ENCODE measurements around the gene THADA. TPM values are rescaled to one million over a fixed set of nuclear protein-coding genes. Genes with fewer than 3 reads are reported as not detected.

The THADA gene
- total RNA-seq, 2 donors from 2014 or later = 23.7 to 69.5 TPM

DNA sequence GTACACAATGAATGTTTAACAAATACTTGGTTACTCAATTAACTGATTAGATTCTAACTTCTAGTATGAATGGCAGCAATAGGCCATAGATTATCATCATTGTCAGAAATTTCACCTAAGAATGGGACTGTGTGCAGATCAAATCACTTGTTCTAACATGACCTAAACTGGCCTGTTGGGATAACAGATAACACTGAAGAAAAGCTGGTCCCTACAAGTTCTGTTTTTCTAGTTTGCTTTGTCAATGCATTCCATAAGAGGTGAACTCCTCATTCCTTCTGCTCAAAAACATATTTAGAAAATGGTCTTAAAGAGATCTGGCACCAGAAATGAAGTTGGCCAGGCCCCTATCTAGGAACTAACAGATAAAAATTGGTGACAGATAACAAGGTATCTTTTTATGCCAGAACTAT lies 175.4 kb downstream of the THADA start:
- H3K27ac Mint-ChIP-seq = no peak overlapping the region

DNA sequence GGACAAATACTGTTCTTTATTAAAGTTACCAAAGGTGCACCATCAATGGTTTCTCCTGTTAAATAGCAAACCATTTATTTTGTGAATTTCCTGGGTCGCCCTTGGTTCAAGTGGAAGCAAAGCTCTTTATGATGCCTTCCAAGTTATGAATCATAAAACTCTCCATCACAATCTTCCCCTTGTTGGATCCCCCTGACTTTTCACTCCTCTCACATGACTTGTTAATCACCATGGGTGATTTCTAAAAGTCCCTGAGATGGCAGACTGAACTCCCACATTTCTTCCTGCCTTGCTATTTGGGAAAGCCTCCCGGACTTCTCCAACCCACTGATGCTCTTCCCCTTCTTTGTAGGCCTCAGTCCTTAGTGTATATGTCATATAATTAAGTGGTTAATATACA lies 176.0 kb downstream of the THADA start:
- H3K27ac Mint-ChIP-seq = no peak overlapping the region
- peaks cover 5% of the 10 kb centered on the region for H3K36me3 Mint-ChIP-seq
- H3K4me1 Mint-ChIP-seq (ENCODE audit: low read depth in 2 of 2) = peaks cover 8 to 18% of the 10 kb centered on the region in 2 donors
- no peak for DNase-seq (ENCODE audit: low spot score)
- no peaks in the 10 kb centered on the region for H3K9me3 Mint-ChIP-seq
- no peaks in the 10 kb centered on the region for H3K27me3 Mint-ChIP-seq
- no peak for ATAC-seq
- no peak overlapping the region for H3K4me3 Mint-ChIP-seq

More for the DNA sequence above, 175.4 kb downstream of the THADA start:
- DNase-seq (ENCODE audit: low spot score) (no peak), ATAC-seq (no peak)
- Mint-ChIP-seq H3K9me3 (no peaks in the 10 kb centered on the region), H3K36me3 (peaks cover 5% of the 10 kb centered on the region), H3K27me3 (no peaks in the 10 kb centered on the region), H3K4me3 (no peak overlapping the region), H3K4me1 (ENCODE audit: low read depth in 2 of 2) (peaks cover 13 to 23% of the 10 kb centered on the region in 2 donors)

DNA sequence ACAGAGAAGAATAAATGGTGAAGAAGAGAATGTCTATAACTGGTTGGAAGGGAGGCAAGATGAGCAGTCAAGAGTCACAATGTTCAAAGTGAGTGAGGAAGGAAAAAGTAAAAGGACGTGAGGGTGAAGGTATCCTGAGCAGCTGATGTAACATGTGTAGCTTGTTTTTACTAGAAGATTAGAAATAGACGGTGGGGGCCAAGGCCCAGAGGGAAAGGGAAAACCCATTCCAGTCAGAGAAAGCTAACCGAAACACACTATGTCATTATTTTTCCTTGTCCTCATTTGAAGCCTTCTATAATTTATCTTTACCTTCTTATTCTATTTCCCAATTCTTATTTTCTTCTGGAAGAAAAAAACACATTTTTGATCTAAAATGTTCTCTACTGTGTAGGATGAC lies 176.6 kb downstream of the THADA start:
- ATAC-seq = no peak

DNA sequence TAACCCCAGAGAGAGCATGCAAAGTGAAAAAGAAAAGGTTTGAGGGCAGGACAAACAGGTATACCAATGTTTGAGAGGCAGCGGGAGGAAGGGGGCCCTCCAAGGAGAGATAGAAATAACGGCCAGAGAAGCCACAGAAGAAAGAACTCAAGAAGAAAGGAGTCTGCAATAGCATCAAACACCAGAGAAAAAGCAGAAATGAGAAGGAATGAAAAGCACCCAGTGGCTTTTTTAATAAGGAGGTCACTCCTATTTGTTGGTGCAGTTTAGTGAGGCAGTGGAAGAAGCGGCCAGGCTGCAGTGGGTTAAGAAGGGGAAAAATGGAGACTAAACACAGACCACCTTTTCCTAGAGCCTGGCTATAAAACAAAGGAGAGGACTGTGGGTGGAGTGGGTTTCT lies 177.2 kb downstream of the THADA start:
- DNase-seq (ENCODE audit: low spot score) (no peak), ATAC-seq (no peak)
- no peak overlapping the region for H3K4me3 Mint-ChIP-seq
- peaks cover 0 to 6% of the 10 kb centered on the region in 2 donors for H3K4me1 Mint-ChIP-seq (ENCODE audit: low read depth in 2 of 2)
- H3K36me3 Mint-ChIP-seq = peaks cover 5% of the 10 kb centered on the region
- H3K27me3 Mint-ChIP-seq = no peaks in the 10 kb centered on the region
- no peak overlapping the region for H3K27ac Mint-ChIP-seq
- H3K9me3 Mint-ChIP-seq = no peaks in the 10 kb centered on the region

More for the DNA sequence above, 176.6 kb downstream of the THADA start:
- peaks cover 2 to 12% of the 10 kb centered on the region in 2 donors for H3K4me1 Mint-ChIP-seq (ENCODE audit: low read depth in 2 of 2)
- H3K27ac Mint-ChIP-seq = no peak overlapping the region
- no peak for DNase-seq (ENCODE audit: low spot score)
- no peaks in the 10 kb centered on the region for H3K27me3 Mint-ChIP-seq
- H3K4me3 Mint-ChIP-seq = no peak overlapping the region
- H3K9me3 Mint-ChIP-seq = no peaks in the 10 kb centered on the region
- H3K36me3 Mint-ChIP-seq = peaks cover 5% of the 10 kb centered on the region

DNA sequence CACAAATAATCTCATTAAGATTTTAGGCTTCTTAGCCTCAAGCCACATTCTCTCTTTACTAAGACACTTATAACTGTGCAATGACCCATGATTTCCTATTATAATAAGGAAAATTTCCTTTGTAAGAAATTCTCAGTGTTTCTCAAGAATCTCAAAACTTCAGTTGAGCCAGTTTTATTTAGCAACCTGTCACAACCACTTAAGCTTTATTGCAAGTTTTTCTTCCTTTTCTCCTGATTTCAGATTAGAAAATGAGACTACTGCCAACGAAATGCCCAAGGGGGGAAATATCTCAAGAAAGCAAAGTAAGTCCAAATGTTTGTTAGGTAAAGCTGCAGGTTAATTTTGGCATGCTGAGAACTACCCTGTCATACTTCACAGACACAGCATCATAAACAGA lies 178.5 kb downstream of the THADA start:
- Mint-ChIP-seq H3K27me3 (no peaks in the 10 kb centered on the region), H3K36me3 (peaks cover 5% of the 10 kb centered on the region), H3K27ac (no peak overlapping the region), H3K4me1 (ENCODE audit: low read depth in 2 of 2) (peaks cover 0 to 4% of the 10 kb centered on the region in 2 donors), H3K4me3 (no peak overlapping the region), H3K9me3 (no peaks in the 10 kb centered on the region)
- no peak for DNase-seq (ENCODE audit: low spot score)
- no peak for ATAC-seq

DNA sequence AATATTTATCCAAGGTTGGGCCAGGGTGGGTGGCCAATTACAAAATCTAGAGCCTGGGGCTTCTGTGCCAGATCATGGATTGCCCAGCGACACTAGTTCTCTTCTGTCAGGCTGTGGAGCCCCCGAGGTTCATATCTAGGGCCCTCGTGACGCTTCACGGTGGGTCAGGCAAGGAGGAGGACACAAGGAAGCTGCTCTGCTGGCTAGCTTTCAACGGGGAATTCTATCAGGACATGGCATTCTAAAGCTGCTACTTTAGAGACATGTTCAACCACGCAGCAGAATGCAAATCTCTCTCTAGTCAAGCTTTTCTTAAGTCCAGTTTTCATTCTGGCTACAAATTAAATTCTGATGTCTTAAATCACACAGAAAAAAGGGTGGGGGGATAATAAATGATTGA lies 180.2 kb downstream of the THADA start:
- no peak overlapping the region for H3K4me3 Mint-ChIP-seq
- no peaks in the 10 kb centered on the region for H3K27me3 Mint-ChIP-seq
- DNase-seq (ENCODE audit: low spot score) (no peak), ATAC-seq (no peak)
- H3K27ac Mint-ChIP-seq = no peak overlapping the region
- no peaks in the 10 kb centered on the region for H3K9me3 Mint-ChIP-seq
- peaks cover 0 to 4% of the 10 kb centered on the region in 2 donors for H3K4me1 Mint-ChIP-seq (ENCODE audit: low read depth in 2 of 2)
- H3K36me3 Mint-ChIP-seq = peaks cover 5% of the 10 kb centered on the region

DNA sequence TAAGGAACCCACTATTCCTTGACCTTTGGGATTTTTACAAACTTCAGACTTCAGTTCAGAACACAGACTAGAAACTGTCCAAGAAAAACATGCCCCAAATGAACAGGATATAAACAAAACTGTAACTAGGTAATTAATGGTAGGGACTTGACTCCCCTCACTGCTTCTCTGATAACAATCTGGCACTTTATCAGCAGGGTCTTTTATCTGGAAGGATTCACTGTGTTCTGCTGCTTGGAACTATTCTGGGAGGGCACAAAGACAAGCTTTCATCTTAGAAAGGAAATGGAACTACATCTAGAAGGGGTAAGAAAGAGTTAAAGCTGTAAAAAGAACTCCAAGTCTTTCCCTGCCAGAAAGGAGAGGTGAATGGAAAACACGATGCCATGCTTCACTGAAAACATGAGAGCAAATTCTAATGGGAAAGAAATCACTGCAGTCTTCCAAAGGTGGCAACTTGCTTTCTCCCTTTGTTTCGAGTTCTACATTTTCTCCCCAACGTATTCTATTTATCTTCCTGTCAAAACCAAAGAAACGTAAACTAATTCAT lies 181.2 kb downstream of the THADA start:
- H3K27me3 Mint-ChIP-seq = no peaks in the 10 kb centered on the region
- H3K9me3 Mint-ChIP-seq = no peaks in the 10 kb centered on the region
- H3K27ac Mint-ChIP-seq = no peak overlapping the region

DNA sequence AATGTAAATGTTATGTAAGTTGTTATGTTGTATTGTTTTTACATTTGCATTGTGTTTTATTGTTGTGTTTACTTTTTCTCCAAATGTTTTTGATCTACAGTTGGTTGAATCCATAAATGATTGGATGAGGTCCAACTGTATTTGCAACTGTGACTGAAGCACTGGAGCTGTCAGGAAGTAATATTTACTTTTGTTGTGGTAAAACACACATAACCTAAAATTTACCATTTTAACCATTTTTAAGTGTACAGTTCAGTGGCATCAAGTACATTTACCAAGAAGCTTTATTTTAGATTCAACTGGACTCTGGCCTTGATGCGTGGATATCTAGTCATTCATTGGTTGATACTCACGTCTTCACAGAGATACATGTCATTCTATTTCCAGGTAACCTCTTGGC lies 181.8 kb downstream of the THADA start:
- H3K27ac Mint-ChIP-seq = no peak overlapping the region
- DNase-seq (ENCODE audit: low spot score) (no peak), ATAC-seq (no peak)
- no peak overlapping the region for H3K4me3 Mint-ChIP-seq
- H3K27me3 Mint-ChIP-seq = no peaks in the 10 kb centered on the region
- H3K36me3 Mint-ChIP-seq = no peaks in the 10 kb centered on the region
- no peaks in the 10 kb centered on the region for H3K9me3 Mint-ChIP-seq
- peaks cover 0 to under 1% of the 10 kb centered on the region in 2 donors for H3K4me1 Mint-ChIP-seq (ENCODE audit: low read depth in 2 of 2)

More for the DNA sequence above, 181.2 kb downstream of the THADA start:
- no peaks in the 10 kb centered on the region for H3K36me3 Mint-ChIP-seq
- no peak for ATAC-seq
- no peaks in the 10 kb centered on the region for H3K4me1 Mint-ChIP-seq (ENCODE audit: low read depth in 2 of 2)
- H3K4me3 Mint-ChIP-seq = no peak overlapping the region
- DNase-seq (ENCODE audit: low spot score) = no peak

DNA sequence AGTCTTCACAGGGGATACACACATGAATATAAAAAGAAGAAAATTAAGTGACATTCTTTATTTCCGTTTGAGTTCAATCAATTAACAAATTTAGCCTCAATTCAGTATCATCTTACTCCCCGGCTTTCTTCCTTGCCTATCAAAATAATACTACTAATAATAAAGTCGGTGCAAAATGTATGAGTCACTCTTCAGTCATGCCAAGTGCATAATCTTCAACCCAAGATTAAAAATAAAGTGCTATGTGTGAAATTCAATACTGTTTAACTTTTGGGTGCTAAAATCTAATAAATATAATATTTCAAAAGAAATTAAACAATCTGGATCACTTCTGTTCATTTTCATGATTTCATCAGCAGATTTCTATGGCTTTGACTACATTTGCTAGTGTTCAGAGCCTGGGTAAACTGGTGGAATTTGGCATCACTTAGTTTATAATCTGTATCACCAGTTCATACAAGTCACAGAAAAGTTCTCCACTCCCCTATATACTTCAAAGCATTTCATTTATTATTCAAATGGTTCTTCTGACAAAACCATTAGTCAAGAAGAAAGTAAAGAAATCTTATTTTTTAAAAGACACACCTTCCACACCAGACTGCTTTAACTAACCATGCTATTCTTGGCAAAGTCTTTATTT lies 183.6 kb downstream of the THADA start:
- DNase-seq (ENCODE audit: low spot score) (no peak), ATAC-seq (no peak)
- no peak overlapping the region for H3K27ac Mint-ChIP-seq
- H3K27me3 Mint-ChIP-seq = no peaks in the 10 kb centered on the region
- H3K4me1 Mint-ChIP-seq (ENCODE audit: low read depth in 2 of 2) = peaks cover 5 to 8% of the 10 kb centered on the region in 2 donors
- no peaks in the 10 kb centered on the region for H3K9me3 Mint-ChIP-seq
- H3K36me3 Mint-ChIP-seq = no peaks in the 10 kb centered on the region
- no peak overlapping the region for H3K4me3 Mint-ChIP-seq

DNA sequence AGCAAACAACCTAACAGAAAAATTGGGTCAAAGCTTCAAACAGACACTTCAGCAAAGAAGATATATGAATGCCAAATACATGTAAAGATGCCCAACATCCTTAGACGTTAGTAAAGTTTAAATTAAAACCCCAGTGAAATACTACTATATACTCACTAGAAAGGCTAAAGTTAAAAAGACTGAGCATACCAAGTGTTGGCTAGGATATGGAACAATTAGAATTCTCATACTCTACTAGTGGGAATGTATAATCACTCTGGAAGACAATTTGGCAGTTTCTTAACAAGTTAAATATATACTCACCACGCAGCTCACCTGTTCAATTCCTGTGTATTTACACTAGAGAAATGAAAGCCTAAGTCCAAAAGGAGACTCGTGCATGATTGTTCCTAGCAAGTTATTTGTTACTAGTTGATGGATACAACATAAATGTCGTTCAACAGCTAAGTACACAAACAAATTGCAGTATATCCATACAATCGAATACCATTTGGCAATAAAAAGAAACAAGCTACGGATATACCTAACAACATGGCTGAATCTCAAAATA lies 185.7 kb downstream of the THADA start:
- Mint-ChIP-seq H3K36me3 (no peaks in the 10 kb centered on the region), H3K9me3 (no peaks in the 10 kb centered on the region), H3K4me3 (no peak overlapping the region), H3K27ac (no peak overlapping the region), H3K27me3 (no peaks in the 10 kb centered on the region), H3K4me1 (ENCODE audit: low read depth in 2 of 2) (peaks cover 5 to 8% of the 10 kb centered on the region in 2 donors)
- ATAC-seq (no peak), DNase-seq (ENCODE audit: low spot score) (no peak)

DNA sequence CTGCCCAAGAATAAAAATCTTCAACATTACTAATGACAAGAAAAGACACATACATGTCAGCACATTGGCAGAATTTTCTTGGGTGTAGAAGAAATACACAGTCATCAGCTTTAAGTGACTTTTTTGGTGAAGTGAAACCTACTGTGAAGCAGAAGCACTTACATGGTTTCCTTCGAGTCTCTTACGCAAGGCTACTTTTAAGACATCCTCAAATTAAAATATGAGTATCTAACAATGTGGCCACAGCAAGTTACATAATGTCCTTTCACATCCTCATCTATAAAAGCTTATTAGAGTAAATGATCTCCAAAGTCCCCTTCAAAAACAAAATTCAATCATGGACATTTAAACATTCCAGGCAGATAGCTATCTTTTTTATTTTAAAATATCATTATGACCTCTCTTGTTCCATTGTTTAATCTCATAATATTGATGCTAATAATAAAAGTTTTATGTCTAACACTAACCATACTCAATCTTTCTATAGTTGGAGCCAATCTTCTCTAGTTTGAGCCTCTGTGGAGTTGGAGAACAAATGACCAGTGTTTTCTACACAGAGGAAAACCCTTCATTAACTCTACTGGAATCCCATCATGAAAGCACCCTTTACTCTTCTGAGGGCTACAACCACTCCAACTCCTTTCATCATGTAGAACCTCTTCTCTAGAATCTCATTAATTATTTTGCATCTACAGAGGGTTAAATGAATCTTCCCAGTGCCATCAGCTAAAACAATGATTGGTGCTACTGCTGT lies 187.3 kb downstream of the THADA start:
- ATAC-seq (no peak), DNase-seq (ENCODE audit: low spot score) (no peak)
- Mint-ChIP-seq H3K27ac (peak overlapping the region in 1 of 2 donors; percentile 5), H3K27me3 (no peaks in the 10 kb centered on the region), H3K4me3 (no peak overlapping the region), H3K36me3 (no peaks in the 10 kb centered on the region), H3K9me3 (no peaks in the 10 kb centered on the region), H3K4me1 (ENCODE audit: low read depth in 2 of 2) (peaks cover 5 to 12% of the 10 kb centered on the region in 2 donors)

DNA sequence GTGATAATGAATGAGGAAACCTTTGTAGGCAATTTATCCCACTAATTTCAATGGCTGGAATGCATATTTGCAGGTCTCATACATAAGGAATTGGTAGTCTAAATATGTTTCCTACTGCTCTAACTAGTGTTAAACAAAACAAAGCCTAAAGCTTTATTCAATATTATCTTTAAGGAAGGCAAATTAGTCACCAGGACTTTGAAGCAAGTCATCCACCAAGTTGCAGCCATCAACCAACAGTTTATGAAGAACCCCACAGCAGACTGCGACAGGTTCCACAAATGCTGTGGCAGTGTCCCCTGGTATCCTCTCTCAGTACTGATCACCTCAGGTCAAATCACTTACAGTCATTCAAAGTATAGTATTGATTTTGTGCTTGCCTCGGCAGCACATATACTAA lies 187.9 kb downstream of the THADA start:
- Mint-ChIP-seq H3K4me3 (no peak overlapping the region), H3K9me3 (no peaks in the 10 kb centered on the region), H3K36me3 (no peaks in the 10 kb centered on the region), H3K27me3 (no peaks in the 10 kb centered on the region), H3K27ac (no peak overlapping the region), H3K4me1 (ENCODE audit: low read depth in 2 of 2) (peaks cover 5 to 12% of the 10 kb centered on the region in 2 donors)
- ATAC-seq = no peak
- DNase-seq (ENCODE audit: low spot score) = no peak

DNA sequence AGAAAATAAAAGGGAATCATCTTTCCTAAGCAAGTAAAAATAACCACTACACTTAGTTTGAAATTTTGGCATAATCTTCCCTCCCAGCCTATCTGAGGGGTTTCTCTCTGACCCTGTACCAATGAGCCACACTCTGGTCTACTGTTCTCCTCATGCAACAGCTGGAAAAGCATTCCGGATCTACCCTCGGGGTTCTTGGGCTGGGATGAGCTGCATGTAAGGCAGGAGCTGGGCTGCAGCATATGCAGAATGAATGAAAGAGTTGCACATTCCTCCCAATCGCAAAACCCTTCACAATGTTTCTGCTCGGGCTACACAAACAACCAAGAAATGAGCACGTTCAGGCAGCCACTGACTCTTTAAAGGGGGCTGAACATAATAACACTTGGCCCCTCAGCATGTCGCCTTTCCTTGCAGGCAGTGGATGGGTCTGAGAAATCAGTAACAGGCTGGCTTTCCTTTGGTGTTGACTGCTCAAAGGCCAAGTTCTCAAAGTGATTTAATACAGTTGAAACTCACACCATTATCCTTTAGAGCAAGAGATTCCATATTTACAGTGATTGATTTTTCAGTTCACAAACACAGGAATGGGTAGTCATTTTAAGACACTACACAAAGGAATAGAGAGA lies 189.1 kb downstream of the THADA start:
- Mint-ChIP-seq H3K27me3 (no peaks in the 10 kb centered on the region), H3K4me1 (ENCODE audit: low read depth in 2 of 2) (peaks cover 5 to 12% of the 10 kb centered on the region in 2 donors), H3K9me3 (no peaks in the 10 kb centered on the region), H3K36me3 (no peaks in the 10 kb centered on the region), H3K27ac (no peak overlapping the region), H3K4me3 (no peak overlapping the region)
- ATAC-seq = no peak
- no peak for DNase-seq (ENCODE audit: low spot score)

DNA sequence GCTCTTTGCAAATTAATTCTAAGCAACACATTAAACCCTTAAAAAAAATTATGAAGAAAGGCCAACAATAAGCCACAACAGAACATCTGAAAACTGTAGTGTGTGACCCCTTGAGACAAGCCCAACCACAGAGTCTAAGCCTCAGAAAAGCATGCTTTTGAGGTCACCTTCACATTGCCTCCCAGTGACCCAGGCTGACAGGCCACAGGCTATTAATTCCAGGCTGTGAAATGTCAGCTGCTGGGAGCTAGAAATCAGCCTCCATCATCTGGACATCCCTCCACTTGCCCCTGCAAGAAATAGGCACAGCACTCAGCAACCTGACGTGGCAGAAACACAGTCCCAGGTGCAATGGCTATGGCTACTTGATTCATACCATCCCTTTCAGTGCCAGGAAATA lies 190.0 kb downstream of the THADA start:
- no peaks in the 10 kb centered on the region for H3K9me3 Mint-ChIP-seq

More for the DNA sequence above, 190.0 kb downstream of the THADA start:
- Mint-ChIP-seq H3K27me3 (no peaks in the 10 kb centered on the region), H3K27ac (no peak overlapping the region), H3K4me3 (no peak overlapping the region), H3K36me3 (no peaks in the 10 kb centered on the region), H3K4me1 (ENCODE audit: low read depth in 2 of 2) (peaks cover 5 to 12% of the 10 kb centered on the region in 2 donors)
- ATAC-seq (no peak), DNase-seq (ENCODE audit: low spot score) (no peak)
